H9 (cell line): ENCODE results near the gene RADIL. TPM values are rescaled to one million over a fixed set of nuclear protein-coding genes. Genes with fewer than 3 reads are reported as not detected.

Experiments
- DNase-seq: peaks from one replicate; pipeline ENCODE4 v3.0.0-alpha.2; 2017
- H2AFZ ChIP-seq: one replicate; pipeline ENCODE4 v1.6.1; 2013; ENCODE audit warnings: mild to moderate bottlenecking, low read length, control low read depth, moderate library complexity
- H2AK5ac ChIP-seq: 2 replicates; pipeline ENCODE4 v1.6.1; 2013; ENCODE audit warnings: low read length, control low read depth, mixed read lengths; ENCODE audit not compliant: insufficient read length
- H2BK120ac ChIP-seq: one replicate; pipeline ENCODE4 v1.6.1; 2013; ENCODE audit warnings: low read depth, mild to moderate bottlenecking, low read length, control low read depth, inconsistent platforms; ENCODE audit not compliant: poor library complexity, severe bottlenecking
- H2BK12ac ChIP-seq: 2 replicates; pipeline ENCODE4 v1.6.1; 2013; ENCODE audit warnings: low read length, control low read depth, mixed read lengths, low read depth; ENCODE audit not compliant: insufficient read length
- H2BK15ac ChIP-seq: 2 replicates; pipeline ENCODE4 v1.6.1; 2013; ENCODE audit warnings: low read depth, low read length, control low read depth
- H2BK20ac ChIP-seq: one replicate; pipeline ENCODE4 v1.6.1; 2013; ENCODE audit warnings: low read depth, mild to moderate bottlenecking, low read length, control low read depth, inconsistent platforms; ENCODE audit not compliant: poor library complexity, severe bottlenecking
- H2BK5ac ChIP-seq: 2 replicates; pipeline ENCODE4 v1.6.1; 2013; ENCODE audit warnings: low read length, control low read depth, mixed read lengths; ENCODE audit not compliant: insufficient read length
- H3K14ac ChIP-seq: 2 replicates; pipeline ENCODE4 v1.6.1; 2013; ENCODE audit warnings: low read length, control low read depth; ENCODE audit not compliant: insufficient read depth
- H3K18ac ChIP-seq: 2 replicates; pipeline ENCODE4 v1.6.1; 2013; ENCODE audit warnings: low read depth, mild to moderate bottlenecking, mixed read lengths, low read length, control low read depth; ENCODE audit not compliant: insufficient read length
- H3K23ac ChIP-seq: 2 replicates; pipeline ENCODE4 v1.6.1; 2013; ENCODE audit warnings: low read length, control low read depth, mixed read lengths, low read depth; ENCODE audit not compliant: insufficient read length
- H3K23me2 ChIP-seq: 2 replicates; pipeline ENCODE4 v1.6.1; 2013; ENCODE audit warnings: low read depth, mild to moderate bottlenecking, mixed read lengths, low read length, control low read depth; ENCODE audit not compliant: insufficient read length, poor library complexity, severe bottlenecking
- H3K27ac ChIP-seq: 2 replicates; pipeline ENCODE4 v1.5.1; 2013; ENCODE audit warnings: low read length, control low read depth, mixed read lengths, low read depth; ENCODE audit not compliant: insufficient read length
- H3K27me3 ChIP-seq: 2 replicates; pipeline ENCODE4 v1.6.1; 2013; ENCODE audit warnings: low read length, control low read depth, inconsistent platforms; ENCODE audit not compliant: insufficient read depth
- H3K4ac ChIP-seq: 2 replicates; pipeline ENCODE4 v1.6.1; 2013; ENCODE audit warnings: low read depth, mild to moderate bottlenecking, control low read depth, inconsistent platforms, low read length, moderate library complexity
- H3K4me1 ChIP-seq: 2 replicates; pipeline ENCODE4 v1.6.1; 2013; ENCODE audit warnings: low read length, control low read depth, inconsistent platforms; ENCODE audit not compliant: insufficient read depth
- H3K4me2 ChIP-seq: 2 replicates; pipeline ENCODE4 v1.6.1; 2013; ENCODE audit warnings: low read length, control low read depth, mixed read lengths; ENCODE audit not compliant: insufficient read length, insufficient read depth
- H3K56ac ChIP-seq: 2 replicates; pipeline ENCODE4 v1.6.1; 2013; ENCODE audit warnings: low read depth, mild to moderate bottlenecking, mixed read lengths, low read length, control low read depth; ENCODE audit not compliant: insufficient read length
- H3K79me1 ChIP-seq: 2 replicates; pipeline ENCODE4 v1.6.1; 2013; ENCODE audit warnings: low read depth, mild to moderate bottlenecking, moderate library complexity, low read length, control low read depth, inconsistent platforms; ENCODE audit not compliant: insufficient read depth, poor library complexity, severe bottlenecking
- H3K79me2 ChIP-seq: 2 replicates; pipeline ENCODE4 v1.6.1; 2013; ENCODE audit warnings: low read length, control low read depth, inconsistent platforms; ENCODE audit not compliant: insufficient read depth
- H3K9ac ChIP-seq: 2 replicates; pipeline ENCODE4 v1.6.1; 2013; ENCODE audit warnings: low read length, control low read depth, mixed read lengths; ENCODE audit not compliant: insufficient read length; ENCODE audit errors: extremely low read depth
- H3K9me3 ChIP-seq: one replicate; pipeline ENCODE4 v1.6.1; 2013; ENCODE audit warnings: low read depth, low read length, inconsistent platforms; ENCODE audit not compliant: control insufficient read depth
- H3T11ph ChIP-seq: one replicate; pipeline ENCODE4 v1.6.1; 2013; ENCODE audit warnings: mild to moderate bottlenecking, low read length, control low read depth, inconsistent platforms
- H4K20me1 ChIP-seq: one replicate; pipeline ENCODE4 v1.6.1; 2013; ENCODE audit not compliant: control insufficient read depth, insufficient read length, insufficient read depth
- H4K5ac ChIP-seq: 2 replicates; pipeline ENCODE4 v1.6.1; 2013; ENCODE audit warnings: low read depth, mild to moderate bottlenecking, mixed read lengths, low read length, control low read depth; ENCODE audit not compliant: insufficient read length
- H4K8ac ChIP-seq: replicated peaks from 2 replicates; pipeline ENCODE4 v1.6.1; 2013; ENCODE audit warnings: low read length, control low read depth, mixed read lengths, low read depth; ENCODE audit not compliant: insufficient read length
- H4K91ac ChIP-seq: 2 replicates; pipeline ENCODE4 v1.6.1; 2013; ENCODE audit warnings: low read depth, mild to moderate bottlenecking, moderate library complexity, mixed read lengths, low read length, control low read depth; ENCODE audit not compliant: insufficient read length
- H3K27ac Mint-ChIP-seq, 3 experiments: 2 replicates in 2 of 3; 3 replicates in 1 of 3; pipeline ENCODE4 v1.8.0; 2020 to 2021; ENCODE audit warnings: mixed read lengths in 3 of 3, mild to moderate bottlenecking in 1 of 3, moderate library complexity in 1 of 3
- H3K27me3 Mint-ChIP-seq: 2 replicates; pipeline ENCODE4 v1.8.0; 2021; ENCODE audit warnings: low read depth, mild to moderate bottlenecking, moderate library complexity, mixed read lengths
- H3K36me3 Mint-ChIP-seq, 3 experiments: 2 replicates in 2 of 3; 3 replicates in 1 of 3; pipeline ENCODE4 v1.8.0; 2020 to 2021; ENCODE audit warnings: low read depth in 3 of 3, mixed read lengths in 3 of 3; ENCODE audit not compliant: insufficient read depth in 1 of 3
- H3K4me1 Mint-ChIP-seq, 2 experiments: 2 replicates each; pipeline ENCODE4 v1.8.0; 2020; ENCODE audit warnings: mixed read lengths in 2 of 2
- H3K4me3 Mint-ChIP-seq, 2 experiments: 2 replicates in 1 of 2; 3 replicates in 1 of 2; pipeline ENCODE4 v1.8.0; 2020 to 2021; ENCODE audit warnings: mild to moderate bottlenecking in 2 of 2, mixed read lengths in 2 of 2, moderate library complexity in 1 of 2
- H3K9me3 Mint-ChIP-seq, 2 experiments: 2 replicates in 1 of 2; 3 replicates in 1 of 2; pipeline ENCODE4 v1.8.0; 2020; ENCODE audit warnings: mild to moderate bottlenecking in 2 of 2, mixed read lengths in 2 of 2, moderate library complexity in 1 of 2
- CTCF ChIP-seq: fragments of 200-600 bp; sonication (generic); conservative IDR thresholded peaks from 3 replicates; pipeline ENCODE4 v1.8.0; 2021; ENCODE audit warnings: antibody characterized with exemption, mild to moderate bottlenecking
- WGBS: extraction: QIAGEN DNeasy Blood & Tissue Kit; methylation state at CpG from one replicate; pipeline ENCODE4 v1.1.7; 2013; ENCODE audit warnings: missing lambda C conversion rate, low lambda C conversion rate, mixed read lengths; ENCODE audit not compliant: insufficient read length; ENCODE audit errors: extremely low coverage; 5-methylcytosine and 5-hydroxymethylcytosine counted together
- total RNA-seq: library from RNA; stranded (reverse); gene quantifications from 2 replicates; pipeline ENCODE4 v1.2.1, GENCODE V29; 2021

The RADIL gene
- total RNA-seq, 1 experiment from 2014 or later: 4.7 TPM

DNA sequence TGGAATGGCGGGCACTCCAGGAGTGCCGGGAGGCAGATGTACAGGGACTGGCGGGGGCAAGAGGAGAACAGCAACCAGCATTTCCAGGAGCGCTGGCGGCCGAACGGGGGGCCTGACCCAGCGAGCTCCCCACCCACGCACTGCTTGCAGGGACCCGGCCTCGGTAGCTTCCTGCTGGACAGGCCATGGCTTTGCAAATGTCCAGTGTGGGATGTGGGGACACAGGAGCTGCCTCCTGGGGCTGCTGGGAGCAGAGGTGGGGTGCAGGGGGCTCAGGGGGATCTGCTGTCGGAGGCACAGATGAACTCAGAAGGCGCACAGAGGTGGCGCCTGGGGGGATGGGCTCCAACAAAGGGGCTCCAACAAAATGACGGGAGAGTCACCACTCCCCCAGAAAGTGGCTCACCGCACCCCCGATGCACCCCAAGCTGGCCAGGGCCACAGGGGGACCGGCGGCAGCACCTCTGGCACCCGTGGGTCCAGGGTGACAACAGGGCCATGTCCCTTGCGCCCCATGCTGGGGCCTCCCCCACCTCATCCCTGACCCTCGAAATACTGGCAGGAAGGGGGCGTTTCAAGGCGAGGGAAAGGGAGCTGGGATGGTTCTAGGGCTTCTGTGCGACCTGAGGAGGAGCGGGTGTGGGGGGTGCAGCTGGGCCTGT, 67.0 kb downstream of the RADIL start:
- DNase-seq: peak; percentile 23
- WGBS: no CpG with 5 or more reads among the region's 26 CpGs
- Histone ChIP-seq H3K56ac (no peak overlapping the region), H3K4me2 (no peak overlapping the region), H3K79me1 (no peaks in the 10 kb centered on the region), H2BK15ac (no peak overlapping the region), H3T11ph (no peak overlapping the region), H4K5ac (no peak overlapping the region), H3K23me2 (no peaks in the 10 kb centered on the region), H3K9ac (no peak overlapping the region), H3K9me3 (no peaks in the 10 kb centered on the region), H4K20me1 (no peaks in the 10 kb centered on the region), H4K91ac (no peak overlapping the region), H2BK12ac (no peak overlapping the region), H3K23ac (no peak overlapping the region), H4K8ac (no peak overlapping the region), H3K79me2 (no peaks in the 10 kb centered on the region), H3K14ac (no peak overlapping the region), H3K27ac (no peak overlapping the region), H2BK5ac (no peak overlapping the region), H2BK20ac (no peak overlapping the region), H2AFZ (no peak overlapping the region), H3K4ac (no peak overlapping the region), H3K4me1 (no peaks in the 10 kb centered on the region), H3K18ac (no peak overlapping the region), H3K27me3 (no peaks in the 10 kb centered on the region), H2AK5ac (no peak overlapping the region), H2BK120ac (no peak overlapping the region)
- peaks cover 1 to 6% of the 10 kb centered on the region in 2 experiments; a peak in 2 of 5 replicates for H3K9me3 Mint-ChIP-seq
- TF ChIP-seq CTCF: no peak
- peaks cover 0 to 10% (median 0%) of the 10 kb centered on the region in 3 experiments; a peak in 3 of 7 replicates for H3K36me3 Mint-ChIP-seq
- H3K4me1 Mint-ChIP-seq: no peaks in the 10 kb centered on the region
- H3K27me3 Mint-ChIP-seq: peaks cover 4% of the 10 kb centered on the region
- H3K4me3 Mint-ChIP-seq: no peak overlapping the region
- H3K27ac Mint-ChIP-seq: no peak overlapping the region
